HFF-Myc (cell line): ENCODE results near the gene NUP210L.
"Not testable (repeated sequence)": the region's sequence is repeated elsewhere in the genome, so short reads cannot be mapped to it uniquely, and the experiment has no call there.

Experiments
- DNase-seq: peaks from one replicate; pipeline ENCODE4 v3.0.0-alpha.2; 2011; ENCODE audit warnings: low read depth; ENCODE audit errors: extremely low read depth
- H3K4me3 ChIP-seq: replicated peaks from 2 replicates; pipeline ENCODE4 v1.5.1; 2011; ENCODE audit warnings: low read depth, mild to moderate bottlenecking, control low read depth, low read length
- TF ChIP-seq, protein P1 (sequence below): IDR thresholded peaks from 2 replicates; pipeline ENCODE4 v1.5.1; 2012; ENCODE audit warnings: mild to moderate bottlenecking, low read depth, low read length, control low read depth; ENCODE audit errors: missing control alignments

The NUP210L gene

DNA sequence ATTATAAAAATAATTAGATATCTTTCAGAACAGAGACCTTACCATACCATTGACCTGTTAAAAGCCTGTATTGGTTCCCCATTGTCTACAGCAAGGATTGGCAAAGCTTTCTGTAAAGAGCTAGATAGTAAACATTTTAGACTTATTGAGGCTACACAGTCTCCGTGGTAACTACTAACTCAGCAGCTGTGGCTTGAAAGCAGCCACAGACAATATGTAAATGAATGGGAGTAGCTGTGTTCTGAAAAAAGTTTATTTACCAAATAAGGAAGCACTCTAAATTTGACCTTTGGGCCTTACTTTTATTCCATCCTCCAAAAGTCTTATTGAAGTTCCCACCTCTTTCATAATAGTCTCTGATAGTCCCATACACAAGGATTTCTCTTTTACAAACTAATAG lies 39.7 kb downstream of the NUP210L start:
- H3K4me3 ChIP-seq, result no peak overlapping the region
- TF ChIP-seq, protein P1, sequence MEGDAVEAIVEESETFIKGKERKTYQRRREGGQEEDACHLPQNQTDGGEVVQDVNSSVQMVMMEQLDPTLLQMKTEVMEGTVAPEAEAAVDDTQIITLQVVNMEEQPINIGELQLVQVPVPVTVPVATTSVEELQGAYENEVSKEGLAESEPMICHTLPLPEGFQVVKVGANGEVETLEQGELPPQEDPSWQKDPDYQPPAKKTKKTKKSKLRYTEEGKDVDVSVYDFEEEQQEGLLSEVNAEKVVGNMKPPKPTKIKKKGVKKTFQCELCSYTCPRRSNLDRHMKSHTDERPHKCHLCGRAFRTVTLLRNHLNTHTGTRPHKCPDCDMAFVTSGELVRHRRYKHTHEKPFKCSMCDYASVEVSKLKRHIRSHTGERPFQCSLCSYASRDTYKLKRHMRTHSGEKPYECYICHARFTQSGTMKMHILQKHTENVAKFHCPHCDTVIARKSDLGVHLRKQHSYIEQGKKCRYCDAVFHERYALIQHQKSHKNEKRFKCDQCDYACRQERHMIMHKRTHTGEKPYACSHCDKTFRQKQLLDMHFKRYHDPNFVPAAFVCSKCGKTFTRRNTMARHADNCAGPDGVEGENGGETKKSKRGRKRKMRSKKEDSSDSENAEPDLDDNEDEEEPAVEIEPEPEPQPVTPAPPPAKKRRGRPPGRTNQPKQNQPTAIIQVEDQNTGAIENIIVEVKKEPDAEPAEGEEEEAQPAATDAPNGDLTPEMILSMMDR, result no peak
- DNase-seq, result no peak

DNA sequence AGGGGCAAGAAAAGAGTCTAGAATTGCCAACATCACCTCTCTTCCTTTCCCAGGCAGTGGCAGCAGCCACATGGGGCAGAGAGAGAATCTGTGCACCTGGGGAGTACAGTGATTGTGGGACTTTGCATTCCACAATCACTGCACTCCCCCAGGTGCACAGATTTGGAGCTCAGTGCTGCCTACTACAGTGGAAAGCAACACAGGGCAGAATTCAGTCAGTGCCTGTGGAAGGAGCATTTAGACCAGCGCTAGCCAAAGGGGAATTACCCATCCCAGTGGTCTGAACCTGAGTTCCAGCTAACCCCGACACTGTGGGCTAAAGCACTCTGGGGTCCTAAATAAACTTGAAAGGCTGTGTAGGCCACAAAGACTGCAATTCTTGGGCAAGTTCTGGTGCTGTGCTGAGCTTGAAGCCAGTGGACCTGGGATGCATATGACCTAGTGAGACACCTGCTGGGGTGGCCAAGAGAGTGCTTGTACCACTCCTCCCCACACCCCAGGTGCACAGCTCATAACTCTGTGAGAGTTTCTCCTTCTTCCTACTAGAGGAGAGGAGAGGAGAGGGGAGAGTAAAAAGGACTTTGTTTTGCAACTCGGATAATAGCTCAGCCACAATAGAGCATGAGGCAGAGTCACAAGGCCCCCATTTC lies 50.3 kb downstream of the NUP210L start:
- H3K4me3 ChIP-seq, result no peak overlapping the region
- no peak for DNase-seq
- TF ChIP-seq, protein P1, result no peak

DNA sequence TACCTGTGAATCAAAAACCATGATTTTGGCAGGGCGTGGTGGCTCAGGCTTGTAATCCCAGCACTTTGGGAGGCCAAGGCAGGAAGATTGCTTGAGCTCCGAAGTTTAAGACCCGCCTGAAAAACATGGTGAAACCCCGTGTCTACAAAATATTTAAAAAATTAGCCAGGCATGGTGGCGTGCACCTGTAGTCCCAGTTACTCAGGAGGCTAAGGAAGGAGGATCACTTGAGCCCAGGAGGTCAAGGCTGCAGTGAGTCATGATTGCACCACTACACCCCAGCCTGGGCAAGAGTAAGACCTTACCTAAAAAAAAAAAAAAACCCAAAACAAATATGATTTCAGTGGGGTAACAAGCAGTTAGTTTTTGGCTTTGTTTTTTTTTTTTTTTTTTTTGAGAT lies 54.7 kb downstream of the NUP210L start:
- DNase-seq, H3K4me3 ChIP-seq: not testable (repeated sequence)

DNA sequence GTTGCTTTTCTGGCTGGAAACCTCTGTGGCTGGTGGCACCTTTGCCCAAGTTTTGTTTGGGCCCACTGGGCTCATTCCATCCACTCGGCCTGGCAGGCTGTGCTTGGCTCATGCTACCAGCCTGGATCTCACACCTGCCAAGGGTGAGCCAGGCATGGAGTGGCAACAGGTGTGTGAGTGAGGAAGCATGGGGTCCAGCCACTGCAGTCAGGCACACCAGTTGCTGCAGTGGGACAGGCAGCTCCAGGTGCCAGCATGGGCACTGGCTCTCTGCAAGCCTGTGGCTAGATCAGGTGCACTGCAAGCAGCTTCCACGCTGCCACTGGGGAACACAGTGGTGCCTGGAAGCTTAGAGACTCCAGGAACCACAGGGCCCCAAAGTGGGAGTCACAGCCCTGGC lies 57.0 kb downstream of the NUP210L start:
- DNase-seq, result no peak
- TF ChIP-seq, protein P1, result no peak

DNA sequence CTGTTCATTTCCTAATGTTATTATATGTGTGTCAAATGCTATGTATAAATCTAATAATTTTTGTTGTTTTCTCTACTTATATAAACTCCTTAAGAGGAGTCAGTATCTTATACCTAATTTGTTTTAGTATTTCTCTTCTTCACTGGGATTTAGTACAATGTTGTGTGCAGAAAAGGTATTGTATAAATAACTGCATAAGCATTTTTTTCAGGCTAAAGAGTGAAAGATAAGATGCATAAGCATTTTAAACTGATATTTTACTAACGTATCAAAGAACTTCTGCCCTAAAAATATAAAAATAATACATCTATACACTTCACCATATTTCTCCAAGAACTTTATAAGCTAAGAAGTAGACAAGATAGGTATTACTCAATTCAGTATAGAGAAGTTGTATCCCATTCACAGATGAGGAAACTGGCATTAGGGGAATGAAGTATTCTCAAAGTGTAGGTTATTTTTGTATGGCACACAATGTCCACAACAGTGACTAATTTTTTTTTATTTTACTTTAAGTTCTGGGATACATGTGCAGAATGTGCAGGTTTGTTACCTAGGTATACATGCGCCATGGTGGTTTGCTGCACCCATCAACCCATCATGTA lies 59.3 kb downstream of the NUP210L start:
- no peak overlapping the region for H3K4me3 ChIP-seq
- TF ChIP-seq, protein P1, result no peak
- no peak for DNase-seq

More for the DNA sequence above, 57.0 kb downstream of the NUP210L start:
- no peak overlapping the region for H3K4me3 ChIP-seq

DNA sequence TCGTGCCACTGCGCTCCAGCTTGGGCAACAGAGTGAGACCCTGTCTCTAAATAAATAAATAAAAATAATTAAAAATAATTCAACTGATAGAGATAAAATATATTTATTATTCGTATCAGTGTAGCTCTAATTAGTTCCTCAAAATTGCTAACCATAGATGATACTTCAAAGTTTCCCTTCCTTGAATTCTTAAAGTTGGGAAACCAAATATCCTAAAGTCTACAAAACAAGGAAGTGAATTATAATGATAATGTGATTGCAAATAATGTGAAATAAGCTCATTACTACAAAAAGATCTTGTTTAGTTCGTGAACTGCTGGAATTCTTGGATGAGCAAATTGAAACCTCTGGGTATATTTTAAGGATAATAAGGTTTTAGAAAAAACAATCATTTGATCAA lies 60.5 kb downstream of the NUP210L start:
- H3K4me3 ChIP-seq, result no peak overlapping the region
- TF ChIP-seq, protein P1, result no peak
- no peak for DNase-seq

DNA sequence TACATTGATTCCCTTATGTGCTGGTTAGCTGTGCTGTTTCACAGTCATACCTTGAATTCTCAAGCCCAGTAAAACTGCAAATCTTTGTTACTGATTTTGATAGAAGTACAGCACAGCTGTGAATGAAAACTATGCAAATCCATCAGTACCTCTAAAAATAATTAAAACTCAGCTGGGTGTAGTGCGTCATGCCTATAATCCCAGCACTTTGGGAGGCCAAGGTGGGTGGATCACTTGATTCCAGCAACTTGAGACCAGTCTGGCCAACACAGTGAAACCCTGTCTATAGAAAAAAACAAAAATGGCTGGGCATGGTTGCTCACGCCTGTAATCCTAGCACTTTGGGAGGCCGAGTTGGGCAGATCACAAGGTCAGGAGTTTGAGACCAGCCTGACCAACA lies 61.2 kb downstream of the NUP210L start:
- DNase-seq, result no peak
- no peak overlapping the region for H3K4me3 ChIP-seq
- TF ChIP-seq, protein P1, result no peak
